ENCODE measurements around the gene TMCO1. TPM values are rescaled to one million over a fixed set of nuclear protein-coding genes. Genes with fewer than 3 reads are reported as not detected.

Gene TMCO1
- polyA plus RNA-seq, 1 experiment, result 200 TPM

GRCh38 chr1:165697491-165697880 is 71.2 kb downstream of the TMCO1 start:
- H3K27ac ChIP-seq (ENCODE audit: low read depth, low read length), result no peak overlapping the region
- peak overlapping the region; percentile 93 for H3K4me3 ChIP-seq (ENCODE audit: low read depth, low read length)
- no peaks in the 10 kb centered on the region for H3K27me3 ChIP-seq (ENCODE audit: control insufficient read depth, insufficient read depth, low read length)
- no peak for DNase-seq (ENCODE audit: low read depth, low spot score)
- ChIA-PET CTCF (interaction anchor here (0.6 to 2.1 kb wide), 18 partner anchors 9 to 227 kb away, joined by 3 to 10 read pairs (median 3); no protein-coding TSS in a partner anchor), POLR2A (interaction anchor here (2.1 kb wide), 1 partner anchor 72 kb away, joined by 7 read pairs; the partner anchor contains the start of gene TMCO1)
- no peaks in the 10 kb centered on the region for H3K9me3 ChIP-seq (ENCODE audit: control insufficient read depth, insufficient read depth, low read length)
- TF ChIP-seq CTCF (IDR thresholded peaks at IDR 0.05; ENCODE audit: low read depth, low read length), result no peak

DNA sequence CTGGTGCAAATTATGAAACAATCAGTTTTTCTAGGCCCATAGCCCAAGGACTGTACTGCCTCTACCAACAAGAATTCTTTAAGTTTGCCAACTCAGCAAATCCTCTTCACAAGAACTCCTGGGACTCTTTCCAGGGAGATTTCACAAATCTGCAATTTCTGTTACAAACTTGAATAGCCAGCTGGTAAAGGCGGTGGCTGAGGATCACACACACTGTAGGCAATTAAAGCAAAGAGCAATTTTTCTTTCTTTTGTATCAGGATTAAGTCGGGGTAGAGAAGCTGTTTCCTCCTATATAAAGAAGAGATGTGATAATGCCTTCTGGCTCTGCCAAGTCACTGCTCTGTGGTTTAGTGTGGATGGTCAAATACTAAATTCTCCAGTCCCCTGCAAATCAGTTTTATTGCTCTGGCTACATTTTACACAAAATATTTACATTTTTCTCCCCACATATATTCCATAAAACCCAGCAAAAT is 72.0 kb downstream of the TMCO1 start:
- TF ChIP-seq CTCF (IDR thresholded peaks at IDR 0.05; ENCODE audit: low read depth, low read length), result no peak
- H3K27me3 ChIP-seq (ENCODE audit: control insufficient read depth, insufficient read depth, low read length), result no peaks in the 10 kb centered on the region
- POLR2A ChIA-PET, result interaction anchor here (2.1 kb wide), 1 partner anchor 72 kb away, joined by 7 read pairs; the partner anchor contains the start of gene TMCO1
- CTCF ChIA-PET, result interaction anchor here (1.2 to 2.1 kb wide), 4 partner anchors 21 to 217 kb away, joined by 5 to 10 read pairs (median 6); no protein-coding TSS in a partner anchor
- no peaks in the 10 kb centered on the region for H3K9me3 ChIP-seq (ENCODE audit: control insufficient read depth, insufficient read depth, low read length)
- H3K4me3 ChIP-seq (ENCODE audit: low read depth, low read length), result peak overlapping the region; percentile 93
- peak overlapping the region; percentile 32 for H3K27ac ChIP-seq (ENCODE audit: low read depth, low read length)
- DNase-seq (ENCODE audit: low read depth, low spot score), result peak; percentile 61

DNA sequence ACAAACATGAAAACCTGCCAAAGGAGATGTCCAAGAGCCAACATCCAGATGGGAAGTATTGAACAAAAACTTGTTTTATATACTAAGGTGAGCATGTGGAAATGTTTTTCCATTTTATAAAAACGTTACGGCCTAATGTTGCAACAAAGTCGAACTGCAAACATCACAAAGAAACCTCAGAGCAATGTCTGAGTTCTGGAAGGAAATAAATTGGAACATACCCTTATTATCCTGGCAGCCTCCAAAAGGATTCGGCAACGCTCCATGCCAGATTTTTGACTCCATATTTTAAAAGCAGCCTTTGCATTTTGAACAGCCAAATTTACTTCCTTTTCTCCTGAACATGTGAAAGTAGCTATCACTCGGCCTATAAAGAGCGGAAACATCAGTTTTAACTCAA is 73.6 kb downstream of the TMCO1 start:
- no peak overlapping the region for H3K27ac ChIP-seq (ENCODE audit: low read depth, low read length)
- no peaks in the 10 kb centered on the region for H3K27me3 ChIP-seq (ENCODE audit: control insufficient read depth, insufficient read depth, low read length)
- ChIA-PET CTCF (interaction anchor here (0.6 to 1.4 kb wide), 5 partner anchors 9 to 229 kb away, joined by 3 to 6 read pairs (median 3); no protein-coding TSS in a partner anchor), POLR2A (no interaction called here)
- H3K9me3 ChIP-seq (ENCODE audit: control insufficient read depth, insufficient read depth, low read length), result peaks cover 5% of the 10 kb centered on the region; the same call in 1 of the 2 replicates
- H3K4me3 ChIP-seq (ENCODE audit: low read depth, low read length), result no peak overlapping the region
- no peak for DNase-seq (ENCODE audit: low read depth, low spot score)
- TF ChIP-seq CTCF (IDR thresholded peaks at IDR 0.05; ENCODE audit: low read depth, low read length), result no peak

- no peak overlapping the region for H3K27ac ChIP-seq (ENCODE audit: low read depth, low read length)
- ChIA-PET CTCF (interaction anchor here (0.6 kb wide), 1 partner anchor 57 kb away, joined by 5 read pairs; no protein-coding TSS in a partner anchor), POLR2A (no interaction called here)
- H3K27me3 ChIP-seq (ENCODE audit: control insufficient read depth, insufficient read depth, low read length), result no peaks in the 10 kb centered on the region
- H3K9me3 ChIP-seq (ENCODE audit: control insufficient read depth, insufficient read depth, low read length), result peaks cover 7% of the 10 kb centered on the region; the same call in 1 of the 2 replicates
- DNase-seq (ENCODE audit: low read depth, low spot score), result no peak
- TF ChIP-seq CTCF (IDR thresholded peaks at IDR 0.05; ENCODE audit: low read depth, low read length), result no peak
- no peak overlapping the region for H3K4me3 ChIP-seq (ENCODE audit: low read depth, low read length)
These were observed 80.6 kb downstream of the TMCO1 start for GRCh38 chr1:165688046-165688445.

- Histone ChIP-seq H3K27me3 (ENCODE audit: control insufficient read depth, insufficient read depth, low read length) (no peaks in the 10 kb centered on the region), H3K4me3 (ENCODE audit: low read depth, low read length) (no peak overlapping the region), H3K9me3 (ENCODE audit: control insufficient read depth, insufficient read depth, low read length) (peaks cover 7% of the 10 kb centered on the region; the same call in 1 of the 2 replicates), H3K27ac (ENCODE audit: low read depth, low read length) (no peak overlapping the region)
- no peak for TF ChIP-seq CTCF (IDR thresholded peaks at IDR 0.05; ENCODE audit: low read depth, low read length)
- ChIA-PET CTCF (interaction anchor here (0.9 to 1.6 kb wide), 4 partner anchors 8 to 238 kb away, joined by 3 to 6 read pairs (median 5); partner anchors contain the start of gene ALDH9A1), POLR2A (no interaction called here)
- DNase-seq (ENCODE audit: low read depth, low spot score), result no peak
These were observed 81.7 kb downstream of the TMCO1 start for GRCh38 chr1:165686971-165687433.

All from AG04450 (cell line).